GM12892 (cell line): ENCODE data around the gene TM2D1.

Experiments
- POLR2A ChIP-seq: IDR thresholded peaks from 2 replicates; pipeline ENCODE4 v1.6.1; 2011; ENCODE audit warnings: low read depth, low read length, control low read depth
- POLR2AphosphoS5 ChIP-seq: IDR thresholded peaks from 2 replicates; pipeline ENCODE4 v1.6.1; 2011; ENCODE audit warnings: low read depth, low read length, control low read depth
- TAF1 ChIP-seq: IDR thresholded peaks from 2 replicates; pipeline ENCODE4 v1.6.1; 2011; ENCODE audit warnings: low read depth, mild to moderate bottlenecking, control low read depth, low read length, borderline replicate concordance

GRCh38 chr1:61770131-61770530 is 45.2 kb upstream of the TM2D1 start:
- TF ChIP-seq POLR2AphosphoS5, result no peak
- TF ChIP-seq TAF1, result no peak
- no peak for TF ChIP-seq POLR2A
